HepG2 (cell line): ENCODE data around the gene ALKBH2. TPM values are rescaled to one million over a fixed set of nuclear protein-coding genes. Genes with fewer than 3 reads are reported as not detected.

Experiments
- ATAC-seq: fragments of 200-7000 bp; cut with Tn5 transposase; 3 replicates; pipeline ENCODE4 v1.9.1; 2020; ENCODE audit warnings: mild to moderate bottlenecking, moderate library complexity
- BruUV-seq: library from RNA; stranded (reverse); fragments of 400-500 nt; replicated peaks from 2 replicates; lab custom pipeline; 2021; lab: Mats Ljungman, UMichigan
- CTCF ChIA-PET: fragments of 300-600 bp; formaldehyde crosslinking; extraction: SDS; loops from one replicate; lab custom pipeline; 2021; ENCODE audit warnings: low total read pairs, inconsistent platforms, low intra/inter-chr PET ratio; lab: Yijun Ruan, JAX
- POLR2A ChIA-PET: fragments of 350-600 bp; sonication (Branson Sonifier 250); formaldehyde crosslinking; loops from one replicate; lab custom pipeline; 2020; ENCODE audit warnings: antibody characterized with exemption, inconsistent platforms; lab: Yijun Ruan, JAX
- DNase-seq: peaks from one replicate; pipeline ENCODE4 v3.0.0-alpha.2; 2015; ENCODE audit warnings: low spot score
- FAIRE-seq: peaks from 3 replicates; lab custom pipeline; 2011; peaks lifted over from hg19 to GRCh38; lab: Jason Lieb, UNC
- H2AFZ ChIP-seq: one replicate; pipeline ENCODE4 v1.6.1; 2011; ENCODE audit warnings: low read length, inconsistent platforms
- H3K27ac ChIP-seq: fragments of 300-600 bp; 3 replicates; pipeline ENCODE4 v1.8.0; 2011; ENCODE audit warnings: mixed run types, mild to moderate bottlenecking, mixed read lengths, low read length, inconsistent platforms; ENCODE audit not compliant: insufficient read depth; ENCODE audit errors: extremely low read length
- H3K27me3 ChIP-seq, 2 experiments: fragments of 200-600 bp in 1 of 2; 2 replicates in 1 of 2; 3 replicates in 1 of 2; pipeline versions ENCODE4 v1.6.0 to v1.8.0; 2011; ENCODE audit warnings: low read length in 2 of 2, mild to moderate bottlenecking in 2 of 2, moderate library complexity in 2 of 2, inconsistent platforms in 1 of 2; ENCODE audit not compliant: insufficient read depth in 2 of 2, control insufficient read depth in 1 of 2
- H3K36me3 ChIP-seq, 2 experiments: fragments of 200-600 bp in 1 of 2; replicated peaks in 1 of 2; 2 replicates in 1 of 2; 3 replicates in 1 of 2; pipeline versions ENCODE4 v1.5.1 to v1.8.0; 2011; ENCODE audit warnings: low read length in 2 of 2, inconsistent platforms in 1 of 2; ENCODE audit not compliant: insufficient read depth in 2 of 2, control insufficient read depth in 1 of 2
- H3K4me1 ChIP-seq: 2 replicates; pipeline ENCODE4 v1.5.1; 2012; ENCODE audit warnings: low read length, inconsistent platforms; ENCODE audit not compliant: insufficient read depth
- H3K4me2 ChIP-seq: 2 replicates; pipeline ENCODE4 v1.6.0; 2011; ENCODE audit warnings: low read depth, low read length, inconsistent platforms
- H3K4me3 ChIP-seq, 3 experiments: fragments of 200-600 bp in 1 of 3; sonication (generic), shearing (Covaris generic) in 1 of 3; replicated peaks in 1 of 3; 2 replicates each; pipeline ENCODE4 v1.5.1; 2011 to 2016; ENCODE audit warnings: low read length in 3 of 3, inconsistent platforms in 2 of 3, low read depth in 2 of 3, mild to moderate bottlenecking in 2 of 3, control low read depth in 1 of 3, mixed read lengths in 1 of 3; ENCODE audit not compliant: insufficient read depth in 1 of 3
- H3K79me2 ChIP-seq: one replicate; pipeline ENCODE4 v1.6.1; 2011; ENCODE audit warnings: low read length, inconsistent platforms; ENCODE audit not compliant: insufficient read depth
- H3K9ac ChIP-seq: 2 replicates; pipeline ENCODE4 v1.6.0; 2011; ENCODE audit warnings: mild to moderate bottlenecking, low read depth, low read length, inconsistent platforms; ENCODE audit not compliant: insufficient read depth
- H3K9me3 ChIP-seq: 2 replicates; pipeline ENCODE4 v1.5.1; 2012; ENCODE audit warnings: mild to moderate bottlenecking, low read length
- H4K20me1 ChIP-seq: 2 replicates; pipeline ENCODE4 v1.6.0; 2011; ENCODE audit warnings: inconsistent platforms, mild to moderate bottlenecking, low read length, moderate library complexity; ENCODE audit not compliant: insufficient read depth
- AHR ChIP-seq: IDR thresholded peaks from 2 replicates; pipeline ENCODE4 v1.6.1; 2018; ENCODE audit warnings: missing genetic modification reagents, missing compliant biosample characterization
- GTF2F1 ChIP-seq: fragments of 150-350 bp; IDR thresholded peaks from 2 replicates; pipeline ENCODE4 v1.6.1; 2014; ENCODE audit warnings: low read length
- GZF1 ChIP-seq: sonication (generic); formaldehyde crosslinking; IDR thresholded peaks from 2 replicates; pipeline ENCODE4 v1.5.1; 2020; ENCODE audit warnings: mild to moderate bottlenecking, missing genetic modification reagents
- IRF2 ChIP-seq: IDR thresholded peaks from 2 replicates; pipeline ENCODE4 v1.6.1; 2018; ENCODE audit warnings: missing genetic modification reagents, missing compliant biosample characterization
- RBM39 ChIP-seq: fragments of 200-400 bp; formaldehyde crosslinking; IDR thresholded peaks from one replicate; pipeline ENCODE4 v1.6.1; 2018; ENCODE audit warnings: antibody characterized with exemption, mild to moderate bottlenecking, low read depth, low read length; ENCODE audit not compliant: poor library complexity, severe bottlenecking
- SETDB1 ChIP-seq: sonication (generic); formaldehyde crosslinking; IDR thresholded peaks from 2 replicates; pipeline ENCODE4 v1.5.1; 2020; ENCODE audit warnings: missing genetic modification reagents, mild to moderate bottlenecking, borderline replicate concordance
- SMARCC2 ChIP-seq: fragments of 450-650 bp; IDR thresholded peaks from 2 replicates; pipeline ENCODE4 v1.6.1; 2017; ENCODE audit warnings: antibody characterized with exemption, mild to moderate bottlenecking
- ZNF354B ChIP-seq: sonication (generic); formaldehyde crosslinking; IDR thresholded peaks from 2 replicates; pipeline ENCODE4 v1.8.0; 2022; ENCODE audit warnings: mild to moderate bottlenecking, missing genetic modification reagents
- WGBS: methylation state at CpG from one replicate; pipeline ENCODE4 v1.1.6; 2017; ENCODE audit warnings: low lambda C conversion rate; 5-methylcytosine and 5-hydroxymethylcytosine counted together
- in situ Hi-C: cut with HindIII; loops from 2 replicates; pipeline ENCODE4 v1.10.0; 2017; ENCODE audit warnings: low pct_unique_long_range_greater_than_20kb; ENCODE audit not compliant: extremely low pct_ligation_motif_present
- intact Hi-C: fragments of 100-400 bp; cut with micrococcal nuclease; formaldehyde crosslinking; loops from one replicate; pipeline ENCODE4 v1.10.0; 2022; ENCODE audit not compliant: unreplicated experiment
- polyA plus RNA-seq, 8 experiments: library from polyadenylated mRNA; depleted of rRNA in 3 of 8; stranded (reverse) in 7 of 8; unstranded in 1 of 8; fragments of >200 nt; fragmentation: Illumina TruSeq in 4 of 8; extraction: Trizol in 4 of 8; gene quantifications; 2 replicates each; pipeline versions ENCODE4 v1.2.1 to v1.2.3, GENCODE V29; 2011 to 2016; ENCODE audit warnings: low read depth in 4 of 8, missing spikeins in 1 of 8, mixed read lengths in 1 of 8; ENCODE audit not compliant: insufficient read depth in 1 of 8
- total RNA-seq, 5 experiments: library from RNA; depleted of rRNA; stranded (reverse); fragments of >200 nt; fragmentation: Illumina TruSeq; extraction: Trizol; gene quantifications; 2 replicates each; pipeline ENCODE4 v1.2.3, GENCODE V29; 2016; ENCODE audit warnings: low read depth in 1 of 5
- TF ChIP-seq, protein P1 (sequence below): sonication (generic); formaldehyde crosslinking; IDR thresholded peaks from 2 replicates; pipeline ENCODE4 v1.4.0; 2020; ENCODE audit warnings: missing genetic modification reagents
- TF ChIP-seq, protein P2 (sequence below): sonication (generic); formaldehyde crosslinking; IDR thresholded peaks from 2 replicates; pipeline ENCODE4 v1.5.0; 2020; ENCODE audit warnings: missing genetic modification reagents
- TF ChIP-seq, protein P3 (sequence below): sonication (generic); formaldehyde crosslinking; IDR thresholded peaks from 2 replicates; pipeline ENCODE4 v1.5.1; 2020; ENCODE audit warnings: mild to moderate bottlenecking, missing genetic modification reagents, borderline replicate concordance

Gene ALKBH2
- total and polyA plus RNA-seq, 2 of the 13 experiments (the other 11 are each of a cell fraction or from before 2014, with no cell fraction given), result 21.0 to 40.5 TPM

DNA sequence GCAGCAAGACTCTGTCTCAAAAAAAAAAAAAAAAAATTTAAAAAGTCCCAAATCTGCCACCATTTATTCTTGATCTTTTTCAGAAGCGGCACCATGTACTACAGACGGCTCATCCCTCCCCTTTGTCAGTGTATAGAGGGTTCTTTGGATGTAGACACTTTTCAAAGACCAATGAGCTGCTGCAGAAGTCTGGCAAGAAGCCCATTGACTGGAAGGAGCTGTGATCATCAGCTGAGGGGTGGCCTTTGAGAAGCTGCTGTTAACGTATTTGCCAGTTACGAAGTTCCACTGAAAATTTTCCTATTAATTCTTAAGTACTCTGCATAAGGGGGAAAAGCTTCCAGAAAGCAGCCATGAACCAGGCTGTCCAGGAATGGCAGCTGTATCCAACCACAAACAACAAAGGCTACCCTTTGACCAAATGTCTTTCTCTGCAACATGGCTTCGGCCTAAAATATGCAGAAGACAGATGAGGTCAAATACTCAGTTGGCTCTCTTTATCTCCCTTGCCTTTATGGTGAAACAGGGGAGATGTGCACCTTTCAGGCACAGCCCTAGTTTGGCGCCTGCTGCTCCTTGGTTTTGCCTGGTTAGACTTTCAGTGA is 16.6 kb upstream of the ALKBH2 start:
- peaks cover 9% of the 10 kb centered on the region for H3K79me2 ChIP-seq
- DNase-seq, result no peak
- TF ChIP-seq RBM39, result no peak
- no peak for TF ChIP-seq AHR
- TF ChIP-seq GZF1 (CRISPR knock-in tag), result no peak
- no peak for TF ChIP-seq IRF2 (CRISPR knock-in tag)
- TF ChIP-seq SMARCC2, result no peak
- TF ChIP-seq, protein P1, sequence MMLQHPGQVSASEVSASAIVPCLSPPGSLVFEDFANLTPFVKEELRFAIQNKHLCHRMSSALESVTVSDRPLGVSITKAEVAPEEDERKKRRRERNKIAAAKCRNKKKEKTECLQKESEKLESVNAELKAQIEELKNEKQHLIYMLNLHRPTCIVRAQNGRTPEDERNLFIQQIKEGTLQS, result no peak
- TF ChIP-seq, protein P2, sequence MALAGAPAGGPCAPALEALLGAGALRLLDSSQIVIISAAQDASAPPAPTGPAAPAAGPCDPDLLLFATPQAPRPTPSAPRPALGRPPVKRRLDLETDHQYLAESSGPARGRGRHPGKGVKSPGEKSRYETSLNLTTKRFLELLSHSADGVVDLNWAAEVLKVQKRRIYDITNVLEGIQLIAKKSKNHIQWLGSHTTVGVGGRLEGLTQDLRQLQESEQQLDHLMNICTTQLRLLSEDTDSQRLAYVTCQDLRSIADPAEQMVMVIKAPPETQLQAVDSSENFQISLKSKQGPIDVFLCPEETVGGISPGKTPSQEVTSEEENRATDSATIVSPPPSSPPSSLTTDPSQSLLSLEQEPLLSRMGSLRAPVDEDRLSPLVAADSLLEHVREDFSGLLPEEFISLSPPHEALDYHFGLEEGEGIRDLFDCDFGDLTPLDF (CRISPR knock-in tag), result no peak
- no peak for TF ChIP-seq SETDB1 (CRISPR knock-in tag)
- TF ChIP-seq ZNF354B (CRISPR knock-in tag), result no peak
- TF ChIP-seq, protein P3, sequence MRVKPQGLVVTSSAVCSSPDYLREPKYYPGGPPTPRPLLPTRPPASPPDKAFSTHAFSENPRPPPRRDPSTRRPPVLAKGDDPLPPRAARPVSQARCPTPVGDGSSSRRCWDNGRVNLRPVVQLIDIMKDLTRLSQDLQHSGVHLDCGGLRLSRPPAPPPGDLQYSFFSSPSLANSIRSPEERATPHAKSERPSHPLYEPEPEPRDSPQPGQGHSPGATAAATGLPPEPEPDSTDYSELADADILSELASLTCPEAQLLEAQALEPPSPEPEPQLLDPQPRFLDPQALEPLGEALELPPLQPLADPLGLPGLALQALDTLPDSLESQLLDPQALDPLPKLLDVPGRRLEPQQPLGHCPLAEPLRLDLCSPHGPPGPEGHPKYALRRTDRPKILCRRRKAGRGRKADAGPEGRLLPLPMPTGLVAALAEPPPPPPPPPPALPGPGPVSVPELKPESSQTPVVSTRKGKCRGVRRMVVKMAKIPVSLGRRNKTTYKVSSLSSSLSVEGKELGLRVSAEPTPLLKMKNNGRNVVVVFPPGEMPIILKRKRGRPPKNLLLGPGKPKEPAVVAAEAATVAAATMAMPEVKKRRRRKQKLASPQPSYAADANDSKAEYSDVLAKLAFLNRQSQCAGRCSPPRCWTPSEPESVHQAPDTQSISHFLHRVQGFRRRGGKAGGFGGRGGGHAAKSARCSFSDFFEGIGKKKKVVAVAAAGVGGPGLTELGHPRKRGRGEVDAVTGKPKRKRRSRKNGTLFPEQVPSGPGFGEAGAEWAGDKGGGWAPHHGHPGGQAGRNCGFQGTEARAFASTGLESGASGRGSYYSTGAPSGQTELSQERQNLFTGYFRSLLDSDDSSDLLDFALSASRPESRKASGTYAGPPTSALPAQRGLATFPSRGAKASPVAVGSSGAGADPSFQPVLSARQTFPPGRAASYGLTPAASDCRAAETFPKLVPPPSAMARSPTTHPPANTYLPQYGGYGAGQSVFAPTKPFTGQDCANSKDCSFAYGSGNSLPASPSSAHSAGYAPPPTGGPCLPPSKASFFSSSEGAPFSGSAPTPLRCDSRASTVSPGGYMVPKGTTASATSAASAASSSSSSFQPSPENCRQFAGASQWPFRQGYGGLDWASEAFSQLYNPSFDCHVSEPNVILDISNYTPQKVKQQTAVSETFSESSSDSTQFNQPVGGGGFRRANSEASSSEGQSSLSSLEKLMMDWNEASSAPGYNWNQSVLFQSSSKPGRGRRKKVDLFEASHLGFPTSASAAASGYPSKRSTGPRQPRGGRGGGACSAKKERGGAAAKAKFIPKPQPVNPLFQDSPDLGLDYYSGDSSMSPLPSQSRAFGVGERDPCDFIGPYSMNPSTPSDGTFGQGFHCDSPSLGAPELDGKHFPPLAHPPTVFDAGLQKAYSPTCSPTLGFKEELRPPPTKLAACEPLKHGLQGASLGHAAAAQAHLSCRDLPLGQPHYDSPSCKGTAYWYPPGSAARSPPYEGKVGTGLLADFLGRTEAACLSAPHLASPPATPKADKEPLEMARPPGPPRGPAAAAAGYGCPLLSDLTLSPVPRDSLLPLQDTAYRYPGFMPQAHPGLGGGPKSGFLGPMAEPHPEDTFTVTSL (CRISPR knock-in tag), result no peak
- TF ChIP-seq GTF2F1, result no peak
- TF ChIP-seq, all 625 proteins: peak for 0
- FAIRE-seq, result no peak
- no TSS peak for BruUV-seq
- H3K36me3 ChIP-seq, result peaks cover 13 to 33% of the 10 kb centered on the region in 2 experiments
- H3K4me1 ChIP-seq, result peaks cover 46% of the 10 kb centered on the region
- no peaks in the 10 kb centered on the region for H3K27me3 ChIP-seq
- intact Hi-C loops, result loop anchor here (2.0 kb wide), 1 partner anchor 145 kb away; no protein-coding TSS in a partner anchor
- ChIA-PET POLR2A (interaction anchor here (0.6 kb wide), 1 partner anchor 13 kb away, joined by 3 read pairs; no protein-coding TSS in a partner anchor), CTCF (no interaction called here)
- H2AFZ ChIP-seq, result no peak overlapping the region
- no peak overlapping the region for H3K4me2 ChIP-seq
- ATAC-seq, result no peak
- H3K9ac ChIP-seq, result no peak overlapping the region; the same call in 1 of the 2 replicates
- WGBS, result 97% methylated on average over 6 of the region's 6 CpGs
- H3K4me3 ChIP-seq, result no peak overlapping the region
- no peaks in the 10 kb centered on the region for H3K9me3 ChIP-seq
- peak overlapping the region; percentile 91 for H3K27ac ChIP-seq
- H4K20me1 ChIP-seq, result no peaks in the 10 kb centered on the region
- in situ Hi-C loops, result no loop called here
